SW 1271 (cell line): ENCODE data around the gene DYSF.
"Not testable (repeated sequence)": the region's sequence is repeated elsewhere in the genome, so short reads cannot be mapped to it uniquely, and the experiment has no call there.

Experiments
- DNase-seq, 2 experiments: peaks; one replicate each; lab custom pipeline; 2025; lab: John Stamatoyannopoulos, UW

The DYSF gene

DNA sequence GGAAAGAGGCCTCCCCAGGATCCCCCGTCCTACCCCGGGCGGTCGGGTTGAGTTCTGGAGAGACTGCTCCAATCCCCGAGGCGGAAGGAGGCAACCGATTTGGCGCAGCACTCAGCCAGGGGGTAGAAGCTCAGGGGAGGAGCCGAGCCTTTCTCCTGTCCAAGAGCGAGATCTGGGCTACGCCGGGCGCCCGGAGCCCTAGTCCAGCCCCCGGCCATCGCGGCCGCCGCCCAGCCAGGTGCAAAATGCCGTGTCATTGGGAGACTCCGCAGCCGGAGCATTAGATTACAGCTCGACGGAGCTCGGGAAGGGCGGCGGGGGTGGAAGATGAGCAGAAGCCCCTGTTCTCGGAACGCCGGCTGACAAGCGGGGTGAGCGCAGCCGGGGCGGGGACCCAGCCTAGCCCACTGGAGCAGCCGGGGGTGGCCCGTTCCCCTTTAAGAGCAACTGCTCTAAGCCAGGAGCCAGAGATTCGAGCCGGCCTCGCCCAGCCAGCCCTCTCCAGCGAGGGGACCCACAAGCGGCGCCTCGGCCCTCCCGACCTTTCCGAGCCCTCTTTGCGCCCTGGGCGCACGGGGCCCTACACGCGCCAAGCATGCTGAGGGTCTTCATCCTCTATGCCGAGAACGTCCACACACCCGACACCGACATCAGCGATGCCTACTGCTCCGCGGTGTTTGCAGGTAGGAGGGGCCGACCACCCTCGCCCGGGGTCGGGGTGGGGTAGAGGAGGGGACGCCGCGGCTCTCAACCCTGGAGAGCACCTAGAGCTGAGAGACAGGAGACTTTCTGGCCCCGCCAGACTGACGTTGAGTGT lies at the start of gene DYSF:
Gene DYSF (plus strand): TSS at position 158 of the 817 bp plus-strand sequence.
- DNase-seq: no peak

DNA sequence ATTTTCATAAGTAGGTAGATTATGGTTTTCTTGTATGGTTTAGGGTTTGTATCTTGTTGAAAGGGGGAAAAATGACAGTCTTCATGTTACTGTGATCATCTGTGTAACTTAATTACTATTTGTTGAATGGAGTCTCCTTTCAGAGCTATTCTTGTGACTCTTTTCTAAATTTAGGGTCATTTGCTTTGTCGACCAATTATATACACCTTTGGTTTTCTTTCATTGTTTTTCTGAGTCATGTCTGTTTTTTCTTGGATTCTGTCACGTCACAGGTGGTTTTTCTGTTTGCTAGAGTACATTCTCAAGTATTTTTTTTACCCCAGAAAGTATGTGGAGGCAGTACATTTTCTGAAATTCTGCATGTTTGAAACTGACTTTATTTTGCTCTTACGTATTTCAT lies 43.8 kb upstream of the DYSF start:
- no peak for DNase-seq

- no peak for DNase-seq
Measured at GRCh38 chr2:71410696-71411095, 42.7 kb upstream of the DYSF start.

- not testable (repeated sequence) for DNase-seq
Measured at GRCh38 chr2:71416866-71417265, 36.5 kb upstream of the DYSF start.

GRCh38 chr2:71417300-71418202 lies 35.8 kb upstream of the DYSF start:
- peak in 1 of 2 experiments; percentile 14 for DNase-seq

DNA sequence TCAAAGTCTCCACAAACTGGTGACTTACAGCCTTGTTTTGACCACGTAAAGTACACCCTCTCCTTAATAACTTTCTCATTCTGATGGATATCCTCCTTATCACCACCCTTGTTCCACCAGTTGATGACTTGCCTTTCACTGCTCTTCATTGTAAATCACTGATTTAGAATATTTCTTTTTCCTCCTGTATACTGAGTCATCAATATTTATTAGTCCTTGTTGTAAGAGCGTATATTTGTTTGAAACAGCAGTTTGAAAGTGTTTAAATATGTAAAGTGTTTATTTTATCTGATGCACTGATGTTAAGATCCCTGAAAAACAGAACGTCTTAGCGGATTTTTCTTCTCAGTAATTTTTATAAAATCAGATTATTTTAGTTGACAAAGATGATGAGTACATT lies 34.2 kb upstream of the DYSF start:
- no peak for DNase-seq

- DNase-seq: no peak
Measured at GRCh38 chr2:71419976-71420375, 33.4 kb upstream of the DYSF start.

GRCh38 chr2:71422786-71423185 lies 30.6 kb upstream of the DYSF start:
- no peak for DNase-seq

GRCh38 chr2:71423817-71424420 lies 29.4 kb upstream of the DYSF start:
- DNase-seq: no peak

GRCh38 chr2:71426721-71427120 lies 26.6 kb upstream of the DYSF start:
- DNase-seq: no peak

DNA sequence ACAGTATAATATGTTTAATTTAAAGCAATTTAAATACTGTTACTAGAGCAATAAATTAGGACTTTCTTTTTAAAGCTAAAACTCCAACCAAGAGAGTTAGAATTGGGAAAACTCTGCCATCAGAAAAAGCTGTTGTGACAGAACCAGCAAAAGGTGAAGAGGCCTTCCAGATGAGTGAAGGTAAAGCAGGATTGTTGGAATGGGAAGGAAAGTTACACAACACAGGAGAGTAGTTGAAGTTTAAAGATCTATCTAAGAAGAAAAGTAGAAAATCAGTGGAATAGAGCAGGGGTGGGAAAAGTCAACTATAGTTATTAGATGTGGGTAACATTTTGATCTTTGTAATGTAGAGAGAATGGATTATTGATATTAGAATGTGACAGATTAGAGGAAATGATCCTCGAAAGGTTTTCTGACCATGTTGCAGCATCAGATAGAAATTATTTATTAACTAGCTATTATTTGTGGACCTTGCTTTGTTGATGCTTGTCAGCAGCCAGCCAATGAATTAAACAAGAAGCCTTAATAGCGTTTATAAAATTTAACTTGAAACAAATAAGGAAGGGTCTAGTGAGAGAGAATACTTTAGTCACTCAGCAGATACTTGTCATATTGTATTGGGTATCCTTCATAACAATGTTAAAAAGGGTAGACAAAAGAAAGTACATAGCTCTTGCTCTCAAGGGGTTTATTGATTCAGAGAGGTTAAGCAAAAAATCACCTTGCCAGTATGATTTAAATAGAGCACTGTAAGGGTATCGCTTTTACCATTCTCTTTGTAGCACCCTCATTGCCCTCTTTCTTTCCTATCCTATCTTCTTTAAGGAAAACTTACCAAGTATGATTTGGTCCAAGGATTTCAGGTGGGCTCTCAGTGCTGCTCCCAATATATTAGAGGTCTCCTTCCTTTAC lies 24.6 kb upstream of the DYSF start:
- no peak for DNase-seq

DNA sequence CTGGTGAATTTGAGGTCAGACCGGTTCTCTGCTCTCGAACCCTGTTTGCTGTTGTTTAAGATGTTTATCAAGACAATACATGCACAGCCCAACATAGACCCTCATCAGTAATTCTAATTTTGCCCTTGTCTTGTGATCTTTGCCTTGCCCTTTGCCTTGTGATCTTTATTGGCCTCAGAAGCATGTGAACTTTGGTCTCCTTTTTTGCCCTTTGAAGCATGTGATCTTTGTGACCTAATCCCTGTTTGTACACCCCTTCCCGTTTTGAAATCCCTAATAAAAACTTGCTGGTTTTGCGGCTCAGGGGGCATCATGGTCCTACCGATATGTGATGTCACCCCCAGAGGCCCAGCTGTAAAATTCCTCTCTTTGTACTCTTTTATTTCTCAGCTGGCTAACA lies 8.2 kb upstream of the DYSF start:
- DNase-seq: not testable (repeated sequence)

DNA sequence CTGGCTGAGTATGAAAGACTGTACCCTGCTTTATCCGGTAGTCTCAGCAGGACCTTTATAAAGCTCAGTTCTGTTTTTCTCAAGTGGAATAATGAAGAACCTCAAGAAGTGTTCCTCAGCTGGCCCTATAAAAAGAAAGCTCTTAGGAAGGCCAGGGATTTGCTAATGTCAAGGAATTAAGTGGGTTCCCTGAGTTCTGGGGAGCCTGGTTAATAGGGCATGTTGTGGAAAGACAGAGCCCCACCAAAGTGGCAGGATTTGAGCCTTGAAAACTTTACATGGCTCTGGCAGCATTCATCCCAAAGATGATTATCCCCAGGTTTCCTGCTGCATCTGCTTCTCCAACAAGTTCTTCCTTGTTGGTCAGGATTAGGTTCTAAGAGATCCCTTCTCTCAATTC lies 6.9 kb upstream of the DYSF start:
- no peak for DNase-seq

- DNase-seq: no peak
Measured at GRCh38 chr2:71449343-71449742, 4.0 kb upstream of the DYSF start.

DNA sequence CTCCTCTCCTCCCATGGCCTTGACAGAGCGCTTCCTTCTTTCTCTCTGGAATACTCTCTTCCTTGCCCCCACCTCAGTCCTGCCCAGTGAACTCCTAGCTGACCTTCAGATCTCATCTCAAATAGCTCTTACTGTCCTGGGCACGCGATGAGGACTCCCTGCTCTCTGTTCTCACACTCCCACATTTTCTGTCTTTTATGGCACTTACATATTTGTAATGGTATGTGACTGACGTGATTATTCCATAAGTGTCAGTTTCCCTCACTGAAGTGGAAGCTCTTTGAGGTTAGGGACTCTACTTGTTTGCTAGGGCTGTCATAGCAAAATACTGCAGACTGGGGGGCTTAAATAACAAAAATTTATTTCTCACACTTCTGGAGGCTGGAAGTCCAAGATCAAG lies 1.7 kb upstream of the DYSF start:
- DNase-seq: no peak

- peak in 1 of 2 experiments; percentile 33 for DNase-seq
Measured at GRCh38 chr2:71452565-71452964, 796 bp upstream of the DYSF start.

GRCh38 chr2:71454221-71455010 lies 1.1 kb downstream of the DYSF start:
- no peak for DNase-seq

- DNase-seq: no peak
Measured at GRCh38 chr2:71455011-71455740, 1.8 kb downstream of the DYSF start.

DNA sequence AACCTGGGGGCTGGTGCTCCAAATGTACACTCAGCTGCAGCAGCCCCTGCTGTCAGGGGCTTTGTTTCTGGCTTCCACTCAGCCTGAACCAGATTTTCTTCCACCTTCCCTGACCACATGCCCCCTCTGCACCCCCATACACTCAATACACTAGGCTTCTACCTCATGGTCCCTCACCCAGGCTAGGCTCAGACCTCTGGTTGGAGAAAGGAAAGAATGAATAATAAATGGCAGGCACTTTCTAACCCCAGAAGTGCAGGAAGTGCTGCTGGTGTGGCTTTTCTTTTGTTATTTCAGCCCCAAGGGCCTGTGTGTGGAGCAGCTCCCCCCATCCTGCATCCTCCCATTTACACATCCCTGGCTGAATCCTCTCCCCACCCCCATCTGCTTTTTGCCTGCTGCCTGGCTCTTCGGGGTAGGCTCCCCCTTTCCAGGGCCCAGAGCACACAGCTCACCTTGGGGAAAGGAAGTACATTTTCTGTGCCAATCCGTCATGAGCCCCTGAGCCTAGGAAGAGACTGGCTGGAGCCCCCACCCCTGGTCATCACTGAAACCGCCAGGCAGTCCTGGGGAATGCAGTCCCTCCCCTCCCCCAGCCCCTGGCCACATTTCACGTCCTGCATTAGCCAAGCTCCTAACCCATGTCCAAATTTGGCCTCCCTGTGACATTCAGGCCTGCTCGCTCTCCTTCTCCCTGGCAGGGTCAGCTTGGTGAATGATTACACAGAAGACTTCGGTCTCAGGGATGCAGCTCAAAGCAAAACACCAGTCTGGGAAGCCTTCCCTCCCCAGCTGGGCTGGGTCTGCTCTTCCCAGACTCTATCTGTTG lies 2.6 kb downstream of the DYSF start:
- no peak for DNase-seq
